ENCODE data around the gene TTC9C.
A peak's percentile ranks its signal among the peaks of the same experiment; 100 is the strongest.
"Not testable (repeated sequence)": the region's sequence is repeated elsewhere in the genome, so short reads cannot be mapped to it uniquely, and the experiment has no call there.

Gene TTC9C

GRCh38 chr11:62689421-62690183, 38.7 kb upstream of the TTC9C start, which contains the start of gene LRRN4CL:
Gene LRRN4CL (minus strand): TSS chr11:62689530. CDS start chr11:62688508, 1,022 bp downstream.
- TF ChIP-seq CTCF (IDR thresholded peaks at IDR 0.05; ENCODE audit: low read depth, low read length, missing control alignments), result no peak
- DNase-seq (ENCODE audit: low read depth), result no peak
- no peak within 1 kb of the TSS for H3K4me3 ChIP-seq (ENCODE audit: low read depth, low read length)

- not testable (repeated sequence) for H3K4me3 ChIP-seq (ENCODE audit: low read depth, low read length); DNase-seq (ENCODE audit: low read depth)
These were observed 34.7 kb upstream of the TTC9C start for GRCh38 chr11:62693624-62694023.

- H3K4me3 ChIP-seq (ENCODE audit: low read depth, low read length), result no peak overlapping the region
- DNase-seq (ENCODE audit: low read depth), result no peak
- peak; percentile 84 for TF ChIP-seq CTCF (IDR thresholded peaks at IDR 0.05; ENCODE audit: low read depth, low read length, missing control alignments)
These were observed 33.7 kb upstream of the TTC9C start for GRCh38 chr11:62694455-62695167.

- no peak for DNase-seq (ENCODE audit: low read depth)
- TF ChIP-seq CTCF (IDR thresholded peaks at IDR 0.05; ENCODE audit: low read depth, low read length, missing control alignments), result no peak
- H3K4me3 ChIP-seq (ENCODE audit: low read depth, low read length), result no peak overlapping the region
These were observed 26.0 kb upstream of the TTC9C start for GRCh38 chr11:62702246-62702645.

- DNase-seq (ENCODE audit: low read depth); H3K4me3 ChIP-seq (ENCODE audit: low read depth, low read length): not testable (repeated sequence)
These were observed 24.4 kb upstream of the TTC9C start for GRCh38 chr11:62703921-62704320.

GRCh38 chr11:62705413-62705812, 22.9 kb upstream of the TTC9C start:
- DNase-seq (ENCODE audit: low read depth), result no peak
- H3K4me3 ChIP-seq (ENCODE audit: low read depth, low read length), result peak overlapping the region; percentile 67
- TF ChIP-seq CTCF (IDR thresholded peaks at IDR 0.05; ENCODE audit: low read depth, low read length, missing control alignments), result no peak

GRCh38 chr11:62705880-62706849, 22.1 kb upstream of the TTC9C start:
- H3K4me3 ChIP-seq (ENCODE audit: low read depth, low read length), result peak overlapping the region; percentile 67
- DNase-seq (ENCODE audit: low read depth), result peak; percentile 62
- TF ChIP-seq CTCF (IDR thresholded peaks at IDR 0.05; ENCODE audit: low read depth, low read length, missing control alignments), result no peak

Data from GM12864 (cell line).